GM23338 (cell line): ENCODE measurements around the gene PTPRE. TPM values are rescaled to one million over a fixed set of nuclear protein-coding genes. Genes with fewer than 3 reads are reported as not detected.

ENCODE experiments used
- ATAC-seq: fragments of 200-7000 bp; cut with Tn5 transposase; 3 replicates; pipeline ENCODE4 v1.9.1; 2020
- DNase-seq: peaks from one replicate; pipeline ENCODE4 v3.0.0-alpha.2; 2015; ENCODE audit warnings: low spot score
- H2AFZ ChIP-seq: fragments of 200-600 bp; sonication (generic); 2 replicates; pipeline ENCODE4 v1.8.0; 2016; ENCODE audit warnings: antibody characterized with exemption, mild to moderate bottlenecking, moderate library complexity
- H3F3A ChIP-seq: fragments of 200-600 bp; sonication (generic); replicated peaks from 2 replicates; pipeline ENCODE4 v1.8.0; 2017; ENCODE audit warnings: antibody characterized with exemption, mixed run types, low read depth
- H3K27ac ChIP-seq: fragments of 200-600 bp; sonication (generic); 2 replicates; pipeline ENCODE4 v1.6.1; 2016; ENCODE audit warnings: low read depth
- H3K27me3 ChIP-seq: fragments of 200-600 bp; sonication (generic); 2 replicates; pipeline ENCODE4 v1.8.0; 2016; ENCODE audit warnings: mild to moderate bottlenecking, mixed run types, moderate library complexity; ENCODE audit not compliant: insufficient read depth
- H3K36me3 ChIP-seq: fragments of 200-600 bp; sonication (generic); 2 replicates; pipeline ENCODE4 v1.8.0; 2016; ENCODE audit warnings: mild to moderate bottlenecking; ENCODE audit not compliant: insufficient read depth
- H3K4me1 ChIP-seq: fragments of 200-600 bp; sonication (generic); 2 replicates; pipeline ENCODE4 v1.8.0; 2016; ENCODE audit warnings: mild to moderate bottlenecking, moderate library complexity; ENCODE audit not compliant: insufficient read depth
- H3K4me2 ChIP-seq: fragments of 200-600 bp; sonication (generic); 2 replicates; pipeline ENCODE4 v1.7.1; 2017; ENCODE audit warnings: mixed run types
- H3K4me3 ChIP-seq: fragments of 200-600 bp; sonication (generic); 2 replicates; pipeline ENCODE4 v1.6.1; 2016; ENCODE audit warnings: mixed run types
- H3K79me2 ChIP-seq: fragments of 200-600 bp; sonication (generic); replicated peaks from 2 replicates; pipeline ENCODE4 v1.8.0; 2017; ENCODE audit warnings: mild to moderate bottlenecking; ENCODE audit not compliant: insufficient read depth
- H3K9me2 ChIP-seq: fragments of 200-600 bp; sonication (generic); 2 replicates; pipeline ENCODE4 v1.8.0; 2017; ENCODE audit not compliant: insufficient read depth
- H4K20me1 ChIP-seq: fragments of 200-600 bp; sonication (generic); replicated peaks from 2 replicates; pipeline ENCODE4 v1.8.0; 2017; ENCODE audit warnings: mild to moderate bottlenecking; ENCODE audit not compliant: insufficient read depth
- H3K27ac Mint-ChIP-seq: 2 replicates; pipeline ENCODE4 v1.8.0; 2020; ENCODE audit warnings: inconsistent platforms, mild to moderate bottlenecking, moderate library complexity, mixed read lengths
- H3K27me3 Mint-ChIP-seq: 3 replicates; pipeline ENCODE4 v1.8.0; 2022; ENCODE audit warnings: low read depth, mild to moderate bottlenecking, moderate library complexity, mixed read lengths, inconsistent platforms; ENCODE audit not compliant: insufficient read depth, poor library complexity
- H3K36me3 Mint-ChIP-seq: 3 replicates; pipeline ENCODE4 v1.8.0; 2021; ENCODE audit warnings: low read depth, mild to moderate bottlenecking, inconsistent platforms, moderate library complexity, mixed read lengths
- H3K4me1 Mint-ChIP-seq: 3 replicates; pipeline ENCODE4 v1.8.0; 2020; ENCODE audit warnings: mild to moderate bottlenecking, inconsistent platforms, mixed read lengths
- H3K4me3 Mint-ChIP-seq: 3 replicates; pipeline ENCODE4 v1.8.0; 2021; ENCODE audit warnings: moderate library complexity, mild to moderate bottlenecking, inconsistent platforms, mixed read lengths
- H3K9me3 Mint-ChIP-seq: 3 replicates; pipeline ENCODE4 v1.8.0; 2020; ENCODE audit warnings: moderate library complexity, mild to moderate bottlenecking, inconsistent platforms, mixed read lengths
- CREB1 ChIP-seq: fragments of 250-450 bp; sonication (Bioruptor Pico); IDR thresholded peaks from 2 replicates; pipeline ENCODE4 v1.5.0; 2020; ENCODE audit warnings: low read depth, mild to moderate bottlenecking, moderate library complexity
- CTCF ChIP-seq, 2 experiments: fragments of 200-600 bp in 1 of 2; sonication (generic) in 1 of 2; conservative IDR thresholded peaks; 2 replicates each; pipeline versions ENCODE4 v1.5.1 to v1.6.1; 2016 to 2017; ENCODE audit warnings: antibody characterized with exemption in 2 of 2, low read depth in 2 of 2, mild to moderate bottlenecking in 2 of 2, moderate library complexity in 1 of 2
- EZH2 ChIP-seq: fragments of 200-600 bp; sonication (generic); IDR thresholded peaks from one replicate; pipeline ENCODE4 v1.8.0; 2017; ENCODE audit warnings: antibody characterized with exemption, mild to moderate bottlenecking, low read depth; ENCODE audit not compliant: unreplicated experiment
- EZH2phosphoT487 ChIP-seq: fragments of 200-600 bp; sonication (generic); IDR thresholded peaks from one replicate; pipeline ENCODE4 v1.8.1; 2018; ENCODE audit warnings: antibody characterized with exemption; ENCODE audit not compliant: unreplicated experiment
- JUNB ChIP-seq: IDR thresholded peaks from one replicate; pipeline ENCODE4 v1.6.1; 2016; ENCODE audit warnings: antibody characterized with exemption; ENCODE audit not compliant: unreplicated experiment
- NANOG ChIP-seq: IDR thresholded peaks from 2 replicates; pipeline ENCODE4 v1.6.1; 2016; ENCODE audit warnings: antibody characterized with exemption, borderline replicate concordance
- POLR2AphosphoS5 ChIP-seq: IDR thresholded peaks from 2 replicates; pipeline ENCODE4 v1.6.1; 2016; ENCODE audit warnings: antibody characterized with exemption, low read depth
- STAT1 ChIP-seq: IDR thresholded peaks from one replicate; pipeline ENCODE4 v1.6.1; 2016; ENCODE audit warnings: antibody characterized with exemption; ENCODE audit not compliant: unreplicated experiment
- ZNF114 ChIP-seq: fragments of 250-450 bp; sonication (Bioruptor Pico); IDR thresholded peaks from 2 replicates; pipeline ENCODE4 v1.5.0; 2020; ENCODE audit warnings: mild to moderate bottlenecking, moderate library complexity
- ZNF331 ChIP-seq: fragments of 250-450 bp; sonication (Bioruptor Pico); IDR thresholded peaks from 2 replicates; pipeline ENCODE4 v1.5.0; 2020; ENCODE audit warnings: low read depth, mild to moderate bottlenecking, moderate library complexity
- ZNF462 ChIP-seq: fragments of 250-450 bp; sonication (Bioruptor Pico); IDR thresholded peaks from 2 replicates; pipeline ENCODE4 v1.5.0; 2020; ENCODE audit warnings: mild to moderate bottlenecking, moderate library complexity
- polyA plus RNA-seq: library from polyadenylated mRNA; unstranded; fragments of >200 nt; fragmentation: Nextera tagmentation; extraction: Ambion mirVana; gene quantifications from 2 replicates; pipeline ENCODE4 v1.2.1, GENCODE V29; 2016
- total RNA-seq: library from RNA; depleted of rRNA; stranded (reverse); fragments of >200 nt; shearing (Covaris generic); gene quantifications from 2 replicates; pipeline ENCODE4 v1.2.3, GENCODE V29; 2014
- TF ChIP-seq, protein P1 (sequence below): IDR thresholded peaks from 2 replicates; pipeline ENCODE4 v1.6.1; 2016; ENCODE audit warnings: antibody characterized with exemption
- TF ChIP-seq, protein P2 (sequence below): IDR thresholded peaks from one replicate; pipeline ENCODE4 v1.6.1; 2018; ENCODE audit warnings: antibody characterized with exemption; ENCODE audit not compliant: unreplicated experiment

Gene PTPRE
- total and polyA plus RNA-seq, 2 experiments from 2014 or later, result 0.34 to 0.42 TPM

GRCh38 chr10:127971963-127972615 is 65.2 kb downstream of the PTPRE start:
- no peaks in the 10 kb centered on the region for H3K79me2 ChIP-seq
- Mint-ChIP-seq H3K27ac (no peak overlapping the region), H3K36me3 (no peaks in the 10 kb centered on the region), H3K4me3 (no peak overlapping the region), H3K27me3 (no peaks in the 10 kb centered on the region), H3K4me1 (peaks cover 30% of the 10 kb centered on the region), H3K9me3 (no peaks in the 10 kb centered on the region)
- no peaks in the 10 kb centered on the region for H3F3A ChIP-seq
- no peak overlapping the region for H3K4me2 ChIP-seq
- no peak for ATAC-seq
- no peaks in the 10 kb centered on the region for H3K36me3 ChIP-seq
- no peaks in the 10 kb centered on the region for H3K9me2 ChIP-seq
- H3K4me1 ChIP-seq, result peaks cover 11% of the 10 kb centered on the region
- H3K27ac ChIP-seq, result no peak overlapping the region
- DNase-seq, result no peak
- no peaks in the 10 kb centered on the region for H3K27me3 ChIP-seq
- no peak overlapping the region for H2AFZ ChIP-seq
- no peaks in the 10 kb centered on the region for H4K20me1 ChIP-seq
- H3K4me3 ChIP-seq, result no peak overlapping the region
- TF ChIP-seq NANOG (no peak), POLR2AphosphoS5 (no peak), EZH2phosphoT487 (no peak), EZH2 (no peak), JUNB (no peak), ZNF462 (CRISPR knock-in tag) (no peak), STAT1 (no peak), CTCF (conservative IDR thresholded peaks at IDR 0.05; ENCODE audit: low read depth in 2 of 2) (no peak), ZNF331 (no peak), ZNF114 (no peak), CREB1 (CRISPR knock-in tag) (no peak)
- TF ChIP-seq, protein P1, sequence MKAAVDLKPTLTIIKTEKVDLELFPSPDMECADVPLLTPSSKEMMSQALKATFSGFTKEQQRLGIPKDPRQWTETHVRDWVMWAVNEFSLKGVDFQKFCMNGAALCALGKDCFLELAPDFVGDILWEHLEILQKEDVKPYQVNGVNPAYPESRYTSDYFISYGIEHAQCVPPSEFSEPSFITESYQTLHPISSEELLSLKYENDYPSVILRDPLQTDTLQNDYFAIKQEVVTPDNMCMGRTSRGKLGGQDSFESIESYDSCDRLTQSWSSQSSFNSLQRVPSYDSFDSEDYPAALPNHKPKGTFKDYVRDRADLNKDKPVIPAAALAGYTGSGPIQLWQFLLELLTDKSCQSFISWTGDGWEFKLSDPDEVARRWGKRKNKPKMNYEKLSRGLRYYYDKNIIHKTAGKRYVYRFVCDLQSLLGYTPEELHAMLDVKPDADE, result no peak
- TF ChIP-seq, protein P2, sequence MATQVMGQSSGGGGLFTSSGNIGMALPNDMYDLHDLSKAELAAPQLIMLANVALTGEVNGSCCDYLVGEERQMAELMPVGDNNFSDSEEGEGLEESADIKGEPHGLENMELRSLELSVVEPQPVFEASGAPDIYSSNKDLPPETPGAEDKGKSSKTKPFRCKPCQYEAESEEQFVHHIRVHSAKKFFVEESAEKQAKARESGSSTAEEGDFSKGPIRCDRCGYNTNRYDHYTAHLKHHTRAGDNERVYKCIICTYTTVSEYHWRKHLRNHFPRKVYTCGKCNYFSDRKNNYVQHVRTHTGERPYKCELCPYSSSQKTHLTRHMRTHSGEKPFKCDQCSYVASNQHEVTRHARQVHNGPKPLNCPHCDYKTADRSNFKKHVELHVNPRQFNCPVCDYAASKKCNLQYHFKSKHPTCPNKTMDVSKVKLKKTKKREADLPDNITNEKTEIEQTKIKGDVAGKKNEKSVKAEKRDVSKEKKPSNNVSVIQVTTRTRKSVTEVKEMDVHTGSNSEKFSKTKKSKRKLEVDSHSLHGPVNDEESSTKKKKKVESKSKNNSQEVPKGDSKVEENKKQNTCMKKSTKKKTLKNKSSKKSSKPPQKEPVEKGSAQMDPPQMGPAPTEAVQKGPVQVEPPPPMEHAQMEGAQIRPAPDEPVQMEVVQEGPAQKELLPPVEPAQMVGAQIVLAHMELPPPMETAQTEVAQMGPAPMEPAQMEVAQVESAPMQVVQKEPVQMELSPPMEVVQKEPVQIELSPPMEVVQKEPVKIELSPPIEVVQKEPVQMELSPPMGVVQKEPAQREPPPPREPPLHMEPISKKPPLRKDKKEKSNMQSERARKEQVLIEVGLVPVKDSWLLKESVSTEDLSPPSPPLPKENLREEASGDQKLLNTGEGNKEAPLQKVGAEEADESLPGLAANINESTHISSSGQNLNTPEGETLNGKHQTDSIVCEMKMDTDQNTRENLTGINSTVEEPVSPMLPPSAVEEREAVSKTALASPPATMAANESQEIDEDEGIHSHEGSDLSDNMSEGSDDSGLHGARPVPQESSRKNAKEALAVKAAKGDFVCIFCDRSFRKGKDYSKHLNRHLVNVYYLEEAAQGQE, result no peak
